HG02588 (cell line): ENCODE data around the gene ZP1.

Experiments
- ATAC-seq: cut with Tn5 transposase; IDR thresholded peaks from one replicate; pipeline ENCODE4 v1.9.1; 2021; ENCODE audit warnings: mild to moderate bottlenecking, moderate library complexity; ENCODE audit not compliant: unreplicated experiment

Gene ZP1

GRCh38 chr11:60922906-60923305, 55.6 kb downstream of the ZP1 start:
- no peak for ATAC-seq

DNA sequence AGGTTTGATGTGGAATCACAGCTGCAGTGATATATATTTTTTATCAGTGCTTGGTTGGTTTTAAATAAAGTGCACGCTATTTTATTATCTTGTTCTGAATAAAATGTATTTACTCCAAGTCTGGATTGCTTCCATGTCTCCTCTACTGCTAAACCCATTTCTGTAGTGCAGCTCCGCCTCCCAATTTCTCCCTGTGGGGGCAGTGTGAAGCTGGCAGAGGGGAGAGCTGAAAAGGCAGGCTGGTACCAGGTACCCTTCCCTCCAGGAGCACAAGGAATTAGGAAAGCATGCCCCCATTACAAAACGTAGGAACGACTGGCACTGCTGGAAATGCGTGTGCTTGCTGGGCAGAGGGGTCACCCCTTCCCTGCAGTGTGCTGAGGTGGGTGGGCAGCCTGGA, 56.0 kb downstream of the ZP1 start:
- no peak for ATAC-seq

DNA sequence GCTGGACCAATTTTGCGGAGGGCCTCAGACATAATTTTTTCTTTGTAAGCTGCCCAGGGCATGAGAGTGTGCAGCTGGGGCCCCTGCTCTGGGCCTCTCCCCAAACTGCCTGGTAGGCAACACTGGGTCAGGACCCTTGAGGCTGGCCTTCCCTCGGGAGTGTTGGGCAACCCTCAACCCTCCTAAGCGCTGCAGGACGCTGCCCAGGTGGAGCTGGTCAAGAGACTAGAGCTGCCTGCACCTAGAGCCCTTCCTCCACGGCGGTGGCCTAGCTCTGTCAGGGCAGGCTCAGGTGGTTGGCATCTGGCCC, 56.4 kb downstream of the ZP1 start:
- no peak for ATAC-seq

DNA sequence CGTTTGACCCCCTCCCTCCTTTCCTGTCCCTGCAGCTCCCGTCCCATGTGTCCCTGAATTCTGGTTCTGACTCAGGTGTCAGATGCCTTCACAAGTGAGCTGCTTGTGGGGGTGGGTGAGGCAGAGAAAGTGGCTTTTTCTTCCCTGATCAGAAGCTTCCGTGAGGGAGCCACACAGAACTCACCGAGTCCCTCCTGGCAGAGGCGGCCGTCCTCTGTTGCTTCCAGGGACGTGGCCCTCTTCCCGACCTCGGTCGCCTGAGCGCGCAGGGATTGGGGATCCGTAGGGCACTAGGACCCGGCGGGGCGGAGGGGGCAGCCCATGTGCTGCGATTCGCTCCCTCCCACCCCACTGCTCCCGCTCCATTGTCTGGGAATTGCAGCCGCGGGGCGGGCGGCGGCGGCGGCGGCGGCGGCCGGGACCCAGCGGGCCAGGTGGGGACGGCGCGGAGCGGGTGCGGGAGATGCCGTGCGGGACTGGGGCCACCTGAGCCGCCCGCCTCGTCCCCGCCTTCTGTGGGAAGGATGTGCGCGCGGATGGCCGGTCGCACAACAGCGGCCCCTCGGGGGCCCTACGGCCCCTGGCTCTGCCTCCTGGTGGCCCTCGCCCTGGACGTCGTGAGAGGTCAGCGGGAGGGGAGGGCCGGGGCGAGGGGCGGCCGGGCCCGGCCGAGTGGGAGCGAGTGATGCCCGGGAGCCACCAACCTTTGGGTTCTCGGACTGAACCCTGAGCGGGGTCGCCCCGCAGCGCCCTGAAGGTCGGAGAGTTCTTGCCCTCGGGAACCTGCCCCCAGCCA, 57.0 kb downstream of the ZP1 start, which contains the start of gene TMEM132A:
Gene TMEM132A, plus strand, starts transcription at position 351 of the 796 bp plus-strand sequence. Its CDS starts 174 bp downstream, at position 525.
- ATAC-seq: no peak
